ENCODE results near the gene AFM. TPM values are rescaled to one million over a fixed set of nuclear protein-coding genes. Genes with fewer than 3 reads are reported as not detected.

Gene AFM
- total RNA-seq, 1 experiment from 2014 or later, result not detected

- POLR2A ChIA-PET, result no interaction called here
- Histone ChIP-seq H3K9me2 (ENCODE audit: insufficient read depth) (no peaks in the 10 kb centered on the region), H3K9me3 (ENCODE audit: control insufficient read depth in 1 of 2, insufficient read depth in 1 of 2, low read depth in 1 of 2, low read length in 2 of 2) (no peaks in the 10 kb centered on the region), H3K36me3 (ENCODE audit: control insufficient read depth in 1 of 2, insufficient read depth in 2 of 2, low read length in 2 of 2) (no peaks in the 10 kb centered on the region), H2AFZ (ENCODE audit: low read depth, low read length, poor library complexity, severe bottlenecking) (no peak overlapping the region), H3K9ac (ENCODE audit: low read length) (no peak overlapping the region), H3K27ac (ENCODE audit: low read depth, low read length) (no peak overlapping the region), H3K4me3 (replicated peaks in 1 of 2; ENCODE audit: low read depth in 1 of 2, low read length in 2 of 2) (no peak overlapping the region), H3K4me1 (ENCODE audit: control insufficient read depth in 1 of 2, insufficient read depth in 2 of 2, low read length in 2 of 2) (no peaks in the 10 kb centered on the region), H3K4me2 (ENCODE audit: low read length) (no peak overlapping the region), H3K79me2 (ENCODE audit: insufficient read depth, low read length) (no peaks in the 10 kb centered on the region), H4K20me1 (ENCODE audit: insufficient read depth) (no peaks in the 10 kb centered on the region), H3K27me3 (ENCODE audit: insufficient read depth, low read length) (no peaks in the 10 kb centered on the region)
- DNase-seq (ENCODE audit: low read depth, low spot score) (no peak), ATAC-seq (no peak)
- CTCF ChIA-PET, result interaction anchor here (1.3 kb wide), 1 partner anchor 35 kb away, joined by 3 read pairs; no protein-coding TSS in a partner anchor
- intact Hi-C loops (cut with micrococcal nuclease), result no loop called here
- TF ChIP-seq YY1 (IDR thresholded peaks at IDR 0.05; ENCODE audit: extremely low read depth, insufficient replicate concordance, low read depth, low read length) (no peak), ZFX (IDR thresholded peaks at IDR 0.05) (no peak), POLR2AphosphoS5 (IDR thresholded peaks at IDR 0.05; ENCODE audit: low read depth, low read length) (no peak), TCF7L2 (IDR thresholded peaks at IDR 0.05; ENCODE audit: borderline replicate concordance, extremely low read depth, insufficient read depth, insufficient read length) (no peak), SP1 (IDR thresholded peaks at IDR 0.05; ENCODE audit: low read depth) (no peak)
- no TSS peak for BruUV-seq (replicated peaks)
- RAD21 ChIA-PET (ENCODE audit: low non-redundant PET in 1 of 2, low total read pairs in 2 of 2, uncharacterized antibody in 2 of 2, unreplicated experiment in 2 of 2), result no interaction called here
Observed at GRCh38 chr4:73538162-73538561, 56.6 kb downstream of the AFM start.

GRCh38 chr4:73539386-73539785, 57.8 kb downstream of the AFM start:
- Histone ChIP-seq H3K36me3 (ENCODE audit: control insufficient read depth in 1 of 2, insufficient read depth in 2 of 2, low read length in 2 of 2) (no peaks in the 10 kb centered on the region), H2AFZ (ENCODE audit: low read depth, low read length, poor library complexity, severe bottlenecking) (no peak overlapping the region), H3K27me3 (ENCODE audit: insufficient read depth, low read length) (no peaks in the 10 kb centered on the region), H3K4me3 (replicated peaks in 1 of 2; ENCODE audit: low read depth in 1 of 2, low read length in 2 of 2) (no peak overlapping the region), H3K79me2 (ENCODE audit: insufficient read depth, low read length) (no peaks in the 10 kb centered on the region), H4K20me1 (ENCODE audit: insufficient read depth) (no peaks in the 10 kb centered on the region), H3K4me1 (ENCODE audit: control insufficient read depth in 1 of 2, insufficient read depth in 2 of 2, low read length in 2 of 2) (no peaks in the 10 kb centered on the region), H3K4me2 (ENCODE audit: low read length) (no peak overlapping the region), H3K27ac (ENCODE audit: low read depth, low read length) (no peak overlapping the region), H3K9me3 (ENCODE audit: control insufficient read depth in 1 of 2, insufficient read depth in 1 of 2, low read depth in 1 of 2, low read length in 2 of 2) (no peaks in the 10 kb centered on the region), H3K9ac (ENCODE audit: low read length) (no peak overlapping the region), H3K9me2 (ENCODE audit: insufficient read depth) (no peaks in the 10 kb centered on the region)
- ATAC-seq, result no peak
- CTCF ChIA-PET, result no interaction called here
- BruUV-seq (replicated peaks), result no TSS peak
- POLR2A ChIA-PET, result no interaction called here
- RAD21 ChIA-PET (ENCODE audit: low non-redundant PET in 1 of 2, low total read pairs in 2 of 2, uncharacterized antibody in 2 of 2, unreplicated experiment in 2 of 2), result no interaction called here
- intact Hi-C loops (cut with micrococcal nuclease), result no loop called here
- no peak for DNase-seq (ENCODE audit: low read depth, low spot score)
- TF ChIP-seq RAD21 (IDR thresholded peaks at IDR 0.05; ENCODE audit: low read depth), result no peak
- no peak for TF ChIP-seq YY1 (IDR thresholded peaks at IDR 0.05; ENCODE audit: extremely low read depth, insufficient replicate concordance, low read depth, low read length)
- TF ChIP-seq CBX3 (IDR thresholded peaks at IDR 0.05; ENCODE audit: low read depth), result no peak
- TF ChIP-seq MAX (IDR thresholded peaks at IDR 0.05), result no peak
- no peak for TF ChIP-seq JUND (IDR thresholded peaks at IDR 0.05)
- no peak for TF ChIP-seq FOSL1 (IDR thresholded peaks at IDR 0.05; ENCODE audit: low read depth)
- no peak for TF ChIP-seq ELF1 (IDR thresholded peaks at IDR 0.05; ENCODE audit: borderline replicate concordance, low read depth)
- no peak for TF ChIP-seq CEBPB (IDR thresholded peaks at IDR 0.05; ENCODE audit: low read depth)
- no peak for TF ChIP-seq EZH2phosphoT487 (IDR thresholded peaks at IDR 0.05; ENCODE audit: borderline replicate concordance)
- TF ChIP-seq REST (IDR thresholded peaks at IDR 0.05; ENCODE audit: low read depth), result no peak
- TF ChIP-seq SP1 (IDR thresholded peaks at IDR 0.05; ENCODE audit: low read depth), result no peak
- TF ChIP-seq SRF (IDR thresholded peaks at IDR 0.05; ENCODE audit: low read depth), result no peak
- no peak for TF ChIP-seq ZFX (IDR thresholded peaks at IDR 0.05)
- no peak for TF ChIP-seq ATF3 (IDR thresholded peaks at IDR 0.05)
- TF ChIP-seq CTCF (IDR thresholded peaks at IDR 0.05 in 2 of 3, conservative IDR thresholded peaks at IDR 0.05 in 1 of 3; ENCODE audit: borderline replicate concordance in 1 of 3, insufficient read depth in 1 of 3, low read depth in 2 of 3, low read length in 2 of 3), result no peak

All from HCT116 (cell line).